Kidney (tissue), 14 donors: ENCODE results near the gene KNCN. TPM values are rescaled to one million over a fixed set of nuclear protein-coding genes. Genes with fewer than 3 reads are reported as not detected.

Source experiments
- DNase-seq, 5 donors: peaks; one replicate each; pipeline ENCODE4 v3.0.0-alpha.2; 2013 to 2020
- FAIRE-seq: peaks from 2 replicates; lab custom pipeline; 2012; peaks lifted over from hg19 to GRCh38; lab: Jason Lieb, UNC
- H3K27ac ChIP-seq, 2 donors: one replicate each; pipeline ENCODE4 v1.7.0; 2013; ENCODE audit warnings: low read depth in 2 of 2, low read length in 2 of 2, inconsistent platforms in 1 of 2
- H3K27me3 ChIP-seq: one replicate; pipeline ENCODE4 v1.7.1; 2013; ENCODE audit warnings: low read length, inconsistent platforms; ENCODE audit not compliant: control insufficient read depth, insufficient read depth
- H3K36me3 ChIP-seq, 3 donors: one replicate each; pipeline versions ENCODE4 v1.7.0 to v1.7.1; 2013; ENCODE audit warnings: low read length in 3 of 3, control low read depth in 1 of 3, inconsistent platforms in 1 of 3; ENCODE audit not compliant: insufficient read depth in 3 of 3, control insufficient read depth in 2 of 3
- H3K4me1 ChIP-seq, 3 donors: one replicate each; pipeline versions ENCODE4 v1.7.0 to v1.7.1; 2013; ENCODE audit warnings: low read length in 3 of 3, inconsistent platforms in 1 of 3, low read depth in 1 of 3; ENCODE audit not compliant: control insufficient read depth in 2 of 3, insufficient read depth in 2 of 3
- H3K4me3 ChIP-seq, 3 donors: one replicate each; pipeline versions ENCODE4 v1.7.0 to v1.8.1; 2013; ENCODE audit warnings: low read length in 3 of 3, control low read depth in 1 of 3, inconsistent platforms in 1 of 3
- H3K9ac ChIP-seq, 3 donors: one replicate each; pipeline versions ENCODE4 v1.7.0 to v1.7.1; 2013; ENCODE audit warnings: low read length in 3 of 3, control low read depth in 1 of 3, inconsistent platforms in 1 of 3
- H3K9me3 ChIP-seq, 3 donors: one replicate each; pipeline versions ENCODE4 v1.7.0 to v1.7.1; 2013; ENCODE audit warnings: low read length in 3 of 3, control low read depth in 1 of 3, inconsistent platforms in 1 of 3; ENCODE audit not compliant: control insufficient read depth in 2 of 3, insufficient read depth in 1 of 3
- intact Hi-C: fragments of 100-400 bp; cut with DNase I; formaldehyde crosslinking; loops from one replicate; pipeline ENCODE4 v1.11.1; 2022
- polyA plus RNA-seq: library from polyadenylated mRNA; stranded (reverse); fragments of 350-450 nt; fragmentation: Illumina TruSeq; extraction: RNeasy Lipid Tissue Mini Kit (QIAGEN cat#74804); gene quantifications from one replicate; pipeline ENCODE4 v1.2.3, GENCODE V29; 2014; ENCODE audit warnings: low read depth, low replicate concordance; ENCODE audit not compliant: insufficient read depth
- total RNA-seq: library from RNA; stranded (reverse); fragmentation: NEBNext Ultra II Directional; extraction: Animal tissue kit (Norgen Biotek cat#: 25700); gene quantifications from one replicate; pipeline ENCODE4 v1.2.1, GENCODE V29; 2021
- TF ChIP-seq, protein P1 (sequence below): IDR thresholded peaks from 3 replicates; pipeline ENCODE4 v1.5.1; 2012; ENCODE audit warnings: mild to moderate bottlenecking, moderate library complexity, borderline replicate concordance; ENCODE audit not compliant: insufficient read depth; ENCODE audit errors: extremely low read depth
- donor health status: control.
- donor health status: control.
- donor health status: control.
- donor health status: control.
- donor health status: control.
- donor health status: DM: yes; HTN: yes; CAD: no.
- donor health status: Normal renal cell carcinoma (clear cell type).

Gene KNCN
- total and polyA plus RNA-seq, 2 donors from 2014 or later = not detected

DNA sequence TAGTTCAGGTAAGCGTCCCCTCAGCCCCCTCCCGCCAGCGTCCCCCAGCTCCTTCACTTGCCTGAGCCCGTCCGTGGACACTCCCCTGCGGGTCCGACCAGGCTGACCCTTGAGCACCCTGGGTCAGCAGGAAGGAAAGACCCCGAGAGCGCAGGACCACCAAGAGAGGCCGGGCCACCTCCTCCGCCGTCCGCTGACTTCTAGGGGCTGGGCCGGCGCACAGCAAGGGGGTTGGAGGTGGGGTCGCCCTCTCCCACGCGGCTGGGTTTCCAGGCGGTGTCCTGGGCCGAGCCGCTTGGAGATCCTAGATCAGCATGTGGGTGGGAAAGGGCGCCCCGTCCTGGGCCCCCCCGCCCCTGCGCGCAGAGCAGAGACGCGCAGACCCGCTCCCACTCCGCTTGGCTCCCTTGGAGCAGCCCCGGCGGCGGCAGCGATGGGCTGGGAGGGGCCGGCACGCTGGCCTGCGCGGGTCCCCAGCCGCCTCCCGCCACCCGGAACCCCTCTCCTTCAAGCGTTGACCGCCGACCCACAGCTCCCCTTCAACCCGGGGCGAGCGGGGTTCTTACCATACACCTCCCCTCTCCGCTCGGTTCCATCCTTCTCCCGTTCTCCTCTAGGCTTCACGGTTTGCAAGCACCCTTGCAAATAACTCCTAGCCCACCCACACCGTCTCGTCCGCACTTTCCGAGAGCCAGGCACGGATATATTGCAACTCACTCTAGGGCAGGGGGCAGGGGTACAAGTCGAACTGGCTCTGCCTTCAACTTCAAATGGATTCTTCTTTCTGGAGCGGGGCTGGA, 7.5 kb downstream of the KNCN start:
- peaks cover 8% of the 10 kb centered on the region for H3K27me3 ChIP-seq
- DNase-seq (peak in 2 of 5 donors; percentile 43 to 66), FAIRE-seq (no peak)
- TF ChIP-seq, protein P1, sequence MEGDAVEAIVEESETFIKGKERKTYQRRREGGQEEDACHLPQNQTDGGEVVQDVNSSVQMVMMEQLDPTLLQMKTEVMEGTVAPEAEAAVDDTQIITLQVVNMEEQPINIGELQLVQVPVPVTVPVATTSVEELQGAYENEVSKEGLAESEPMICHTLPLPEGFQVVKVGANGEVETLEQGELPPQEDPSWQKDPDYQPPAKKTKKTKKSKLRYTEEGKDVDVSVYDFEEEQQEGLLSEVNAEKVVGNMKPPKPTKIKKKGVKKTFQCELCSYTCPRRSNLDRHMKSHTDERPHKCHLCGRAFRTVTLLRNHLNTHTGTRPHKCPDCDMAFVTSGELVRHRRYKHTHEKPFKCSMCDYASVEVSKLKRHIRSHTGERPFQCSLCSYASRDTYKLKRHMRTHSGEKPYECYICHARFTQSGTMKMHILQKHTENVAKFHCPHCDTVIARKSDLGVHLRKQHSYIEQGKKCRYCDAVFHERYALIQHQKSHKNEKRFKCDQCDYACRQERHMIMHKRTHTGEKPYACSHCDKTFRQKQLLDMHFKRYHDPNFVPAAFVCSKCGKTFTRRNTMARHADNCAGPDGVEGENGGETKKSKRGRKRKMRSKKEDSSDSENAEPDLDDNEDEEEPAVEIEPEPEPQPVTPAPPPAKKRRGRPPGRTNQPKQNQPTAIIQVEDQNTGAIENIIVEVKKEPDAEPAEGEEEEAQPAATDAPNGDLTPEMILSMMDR = no peak
- no peaks in the 10 kb centered on the region for H3K4me1 ChIP-seq
- H3K27ac ChIP-seq = no peak overlapping the region
- intact Hi-C loops = no loop called here
- no peak overlapping the region for H3K9ac ChIP-seq
- H3K4me3 ChIP-seq = no peak overlapping the region
- no peaks in the 10 kb centered on the region for H3K9me3 ChIP-seq
- H3K36me3 ChIP-seq = no peaks in the 10 kb centered on the region

- DNase-seq = peak in 1 of 5 donors; percentile 49
- Histone ChIP-seq H3K27ac (no peak overlapping the region), H3K9ac (no peak overlapping the region), H3K4me1 (peaks cover 0 to 4% (median 0%) of the 10 kb centered on the region in 3 donors), H3K4me3 (no peak overlapping the region), H3K27me3 (peaks cover 8% of the 10 kb centered on the region), H3K9me3 (no peaks in the 10 kb centered on the region), H3K36me3 (no peaks in the 10 kb centered on the region)
- intact Hi-C loops = no loop called here
- no peak for FAIRE-seq
- TF ChIP-seq, protein P1 = no peak
Measured at GRCh38 chr1:46543382-46543760, 8.1 kb downstream of the KNCN start.

- Histone ChIP-seq H3K27me3 (peaks cover 8% of the 10 kb centered on the region), H3K36me3 (no peaks in the 10 kb centered on the region), H3K4me1 (peaks cover 0 to 15% (median 7%) of the 10 kb centered on the region in 3 donors), H3K9me3 (no peaks in the 10 kb centered on the region), H3K27ac (no peak overlapping the region), H3K9ac (no peak overlapping the region), H3K4me3 (no peak overlapping the region)
- FAIRE-seq (no peak), DNase-seq (peak in 1 of 5 donors; percentile 27)
- TF ChIP-seq, protein P1 = no peak
- intact Hi-C loops = loop anchor here (10.0 kb wide), 1 partner anchor 185 kb away; no protein-coding TSS in a partner anchor
Measured at GRCh38 chr1:46539972-46540371, 11.5 kb downstream of the KNCN start.
